ENCODE data around the gene SUOX.
A peak's percentile ranks its signal among the peaks of the same experiment; 100 is the strongest.
"Not testable (repeated sequence)": the region's sequence is repeated elsewhere in the genome, so short reads cannot be mapped to it uniquely, and the experiment has no call there.

SUOX gene

DNA sequence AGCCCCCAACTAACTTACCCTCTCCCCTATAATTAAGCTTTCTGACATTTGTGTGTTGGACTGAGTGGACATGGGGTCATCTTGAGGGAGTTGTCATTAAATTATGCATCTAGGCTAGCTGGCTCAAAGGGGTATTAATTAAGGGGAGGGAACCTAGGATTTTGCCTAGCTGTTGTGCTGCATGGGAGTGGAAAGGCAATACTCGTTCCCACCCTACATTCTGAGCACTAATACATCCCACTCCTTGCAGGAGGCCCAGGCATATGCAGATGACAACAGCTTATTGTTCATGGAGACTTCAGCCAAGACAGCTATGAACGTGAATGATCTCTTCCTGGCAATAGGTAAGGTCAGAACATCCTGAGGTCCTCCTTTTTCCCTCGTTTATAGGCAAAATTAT lies 6.0 kb upstream of the SUOX start:
- no peaks in the 10 kb centered on the region for H3K4me1 ChIP-seq (ENCODE audit: insufficient read depth, poor library complexity, severe bottlenecking)
- no peaks in the 10 kb centered on the region for H3K9me3 ChIP-seq (ENCODE audit: severe bottlenecking)
- DNase-seq (ENCODE audit: low spot score) (no peak), ATAC-seq (ENCODE audit: low read depth) (no peak)
- H3K27ac ChIP-seq (ENCODE audit: poor library complexity, severe bottlenecking): no peak overlapping the region
- TF ChIP-seq, protein P1, sequence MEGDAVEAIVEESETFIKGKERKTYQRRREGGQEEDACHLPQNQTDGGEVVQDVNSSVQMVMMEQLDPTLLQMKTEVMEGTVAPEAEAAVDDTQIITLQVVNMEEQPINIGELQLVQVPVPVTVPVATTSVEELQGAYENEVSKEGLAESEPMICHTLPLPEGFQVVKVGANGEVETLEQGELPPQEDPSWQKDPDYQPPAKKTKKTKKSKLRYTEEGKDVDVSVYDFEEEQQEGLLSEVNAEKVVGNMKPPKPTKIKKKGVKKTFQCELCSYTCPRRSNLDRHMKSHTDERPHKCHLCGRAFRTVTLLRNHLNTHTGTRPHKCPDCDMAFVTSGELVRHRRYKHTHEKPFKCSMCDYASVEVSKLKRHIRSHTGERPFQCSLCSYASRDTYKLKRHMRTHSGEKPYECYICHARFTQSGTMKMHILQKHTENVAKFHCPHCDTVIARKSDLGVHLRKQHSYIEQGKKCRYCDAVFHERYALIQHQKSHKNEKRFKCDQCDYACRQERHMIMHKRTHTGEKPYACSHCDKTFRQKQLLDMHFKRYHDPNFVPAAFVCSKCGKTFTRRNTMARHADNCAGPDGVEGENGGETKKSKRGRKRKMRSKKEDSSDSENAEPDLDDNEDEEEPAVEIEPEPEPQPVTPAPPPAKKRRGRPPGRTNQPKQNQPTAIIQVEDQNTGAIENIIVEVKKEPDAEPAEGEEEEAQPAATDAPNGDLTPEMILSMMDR (IDR thresholded peaks at IDR 0.05; ENCODE audit: poor library complexity, severe bottlenecking): no peak
- no peak overlapping the region for H3K4me3 ChIP-seq (ENCODE audit: severe bottlenecking)
- H3K27me3 ChIP-seq (ENCODE audit: insufficient read depth, poor library complexity, severe bottlenecking): no peaks in the 10 kb centered on the region
- peaks cover 71% of the 10 kb centered on the region for H3K36me3 ChIP-seq (ENCODE audit: low read depth)

DNA sequence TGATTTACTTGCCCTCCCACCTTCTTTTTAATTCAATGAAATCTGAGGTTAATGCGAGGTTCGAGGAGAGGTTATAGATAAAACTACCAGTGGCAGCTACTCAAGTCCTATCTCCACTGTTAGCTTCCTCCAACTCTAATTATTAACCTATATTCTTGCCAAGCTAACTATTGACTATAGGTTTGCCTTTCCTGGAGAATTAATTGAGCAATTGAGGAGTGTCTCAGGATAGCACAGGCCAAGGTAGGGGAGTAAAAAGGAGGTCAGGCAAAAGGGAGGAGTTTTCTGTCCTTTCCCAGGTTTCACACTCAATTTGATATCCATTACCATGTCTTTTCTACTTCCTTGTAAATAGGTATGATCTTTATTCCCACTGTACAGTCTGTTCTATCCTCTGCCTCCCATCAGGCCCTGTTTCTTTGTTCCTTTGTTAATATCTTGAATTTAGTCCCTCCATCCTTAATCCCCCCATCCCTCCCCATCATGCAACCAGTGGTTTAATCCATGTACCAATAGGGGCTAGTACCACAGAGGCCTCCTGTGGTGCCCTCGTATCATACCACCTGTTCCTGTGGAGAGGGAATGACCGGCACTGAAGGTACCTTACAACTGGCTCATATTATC lies 3.7 kb upstream of the SUOX start:
- H3K9me3 ChIP-seq (ENCODE audit: severe bottlenecking): no peaks in the 10 kb centered on the region
- no peaks in the 10 kb centered on the region for H3K27me3 ChIP-seq (ENCODE audit: insufficient read depth, poor library complexity, severe bottlenecking)
- no peak overlapping the region for H3K27ac ChIP-seq (ENCODE audit: poor library complexity, severe bottlenecking)
- H3K4me3 ChIP-seq (ENCODE audit: severe bottlenecking): no peak overlapping the region
- H3K4me1 ChIP-seq (ENCODE audit: insufficient read depth, poor library complexity, severe bottlenecking): no peaks in the 10 kb centered on the region
- peaks cover 58% of the 10 kb centered on the region for H3K36me3 ChIP-seq (ENCODE audit: low read depth)
- no peak for ATAC-seq (ENCODE audit: low read depth)
- TF ChIP-seq, protein P1 (IDR thresholded peaks at IDR 0.05; ENCODE audit: poor library complexity, severe bottlenecking): no peak
- no peak for DNase-seq (ENCODE audit: low spot score)

DNA sequence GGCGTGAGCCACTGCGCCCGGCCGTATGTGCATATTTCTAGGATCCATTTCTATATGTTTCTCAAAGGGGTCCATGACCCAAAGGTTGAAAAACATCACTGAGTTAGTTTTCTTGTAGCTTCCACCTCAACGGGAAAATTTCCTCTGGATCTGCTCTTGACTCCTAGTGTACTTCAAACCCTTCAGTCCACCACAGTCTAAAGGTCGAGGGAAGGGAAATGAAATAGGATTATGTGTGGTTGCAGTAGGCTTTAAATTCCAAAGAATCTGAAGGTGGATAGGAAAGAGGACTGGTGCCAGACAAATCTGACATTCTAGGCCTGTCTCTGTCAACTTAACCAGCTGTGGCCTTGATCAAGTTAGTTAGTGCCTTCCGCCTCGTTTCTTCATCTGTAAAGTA lies 1.7 kb upstream of the SUOX start:
- no peak for DNase-seq (ENCODE audit: low spot score)
- Histone ChIP-seq H3K4me1 (ENCODE audit: insufficient read depth, poor library complexity, severe bottlenecking) (no peaks in the 10 kb centered on the region), H3K27me3 (ENCODE audit: insufficient read depth, poor library complexity, severe bottlenecking) (no peaks in the 10 kb centered on the region), H3K4me3 (ENCODE audit: severe bottlenecking) (no peak overlapping the region), H3K36me3 (ENCODE audit: low read depth) (peaks cover 38% of the 10 kb centered on the region), H3K9me3 (ENCODE audit: severe bottlenecking) (no peaks in the 10 kb centered on the region), H3K27ac (ENCODE audit: poor library complexity, severe bottlenecking) (no peak overlapping the region)
- ATAC-seq (ENCODE audit: low read depth): no peak
- TF ChIP-seq, protein P1 (IDR thresholded peaks at IDR 0.05; ENCODE audit: poor library complexity, severe bottlenecking): no peak

DNA sequence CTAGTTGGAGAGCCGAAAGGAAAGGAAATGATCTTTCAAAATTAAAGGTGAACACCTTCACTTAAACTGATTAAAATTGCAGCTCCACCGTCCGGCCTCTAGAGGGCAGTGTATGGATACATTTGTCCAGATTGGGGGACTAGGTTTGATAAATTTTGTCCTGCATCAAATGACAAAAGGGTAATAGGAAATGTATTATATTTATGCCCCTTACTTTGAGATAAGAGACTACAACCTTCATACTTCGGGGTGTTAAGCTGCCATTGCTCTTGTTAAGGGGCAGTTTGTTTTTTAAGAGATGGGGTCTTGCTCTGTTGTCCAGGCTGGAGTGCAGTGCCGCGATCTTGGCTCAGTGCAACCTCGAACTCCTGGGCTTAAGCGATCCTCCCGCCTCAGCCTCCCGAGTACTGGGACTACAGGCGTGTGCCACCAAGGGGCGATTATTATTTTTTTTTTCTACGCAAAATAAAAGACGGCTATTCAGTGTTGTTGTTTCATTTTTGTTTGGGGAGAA lies 818 bp upstream of the SUOX start:
- peaks cover 29% of the 10 kb centered on the region for H3K36me3 ChIP-seq (ENCODE audit: low read depth)
- TF ChIP-seq, protein P1 (IDR thresholded peaks at IDR 0.05; ENCODE audit: poor library complexity, severe bottlenecking): peak; percentile 90
- DNase-seq (ENCODE audit: low spot score) (no peak), ATAC-seq (ENCODE audit: low read depth) (no peak)
- H3K4me1 ChIP-seq (ENCODE audit: insufficient read depth, poor library complexity, severe bottlenecking): no peaks in the 10 kb centered on the region
- H3K4me3 ChIP-seq (ENCODE audit: severe bottlenecking): peak overlapping the region; percentile 45
- H3K27me3 ChIP-seq (ENCODE audit: insufficient read depth, poor library complexity, severe bottlenecking): no peaks in the 10 kb centered on the region
- peak overlapping the region; percentile 37 for H3K27ac ChIP-seq (ENCODE audit: poor library complexity, severe bottlenecking)
- H3K9me3 ChIP-seq (ENCODE audit: severe bottlenecking): no peaks in the 10 kb centered on the region

DNA sequence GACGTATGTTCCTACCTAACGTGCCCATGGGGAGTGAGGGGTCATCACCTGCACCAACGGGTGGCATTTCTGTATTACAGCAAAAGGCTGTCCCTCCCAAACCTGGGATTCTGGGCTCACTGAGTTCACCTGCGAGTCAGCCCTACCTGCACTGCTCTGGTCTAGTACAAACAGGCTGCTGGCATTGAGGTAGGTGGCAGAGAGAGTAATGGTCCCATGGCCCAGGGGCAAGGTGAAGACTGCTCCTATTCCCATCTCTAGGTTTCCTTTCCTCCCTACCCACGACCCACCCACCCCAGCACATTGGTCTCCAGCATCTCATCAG lies 421 bp downstream of the SUOX start:
- peaks cover 17% of the 10 kb centered on the region for H3K36me3 ChIP-seq (ENCODE audit: low read depth)
- TF ChIP-seq, protein P1 (IDR thresholded peaks at IDR 0.05; ENCODE audit: poor library complexity, severe bottlenecking): no peak
- peak overlapping the region; percentile 45 for H3K4me3 ChIP-seq (ENCODE audit: severe bottlenecking)
- ATAC-seq (ENCODE audit: low read depth) (peak; percentile 44), DNase-seq (ENCODE audit: low spot score) (no peak)
- no peaks in the 10 kb centered on the region for H3K27me3 ChIP-seq (ENCODE audit: insufficient read depth, poor library complexity, severe bottlenecking)
- H3K9me3 ChIP-seq (ENCODE audit: severe bottlenecking): no peaks in the 10 kb centered on the region
- no peaks in the 10 kb centered on the region for H3K4me1 ChIP-seq (ENCODE audit: insufficient read depth, poor library complexity, severe bottlenecking)
- peak overlapping the region; percentile 37 for H3K27ac ChIP-seq (ENCODE audit: poor library complexity, severe bottlenecking)

DNA sequence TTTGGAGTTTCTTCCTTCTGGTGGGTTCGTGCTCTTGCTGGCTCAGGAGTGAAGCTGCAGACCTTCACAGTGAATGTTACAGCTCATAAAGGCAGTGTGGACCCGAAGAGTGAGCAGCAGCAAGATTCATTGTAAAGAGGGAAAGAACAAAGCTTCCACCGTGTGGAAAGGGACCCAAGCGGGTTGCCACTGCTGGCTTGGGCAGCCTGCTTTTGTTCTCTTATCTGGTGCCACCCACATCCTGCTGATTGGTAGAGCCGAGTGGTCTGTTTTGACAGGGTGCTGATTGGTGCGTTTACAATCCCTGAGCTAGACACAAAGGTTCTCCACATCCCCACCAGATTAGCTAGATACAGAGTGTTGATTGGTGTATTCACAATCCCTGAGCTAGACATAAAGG lies 2.4 kb downstream of the SUOX start:
- not testable (repeated sequence) for DNase-seq (ENCODE audit: low spot score); ATAC-seq (ENCODE audit: low read depth); H3K4me3 ChIP-seq (ENCODE audit: severe bottlenecking); H3K4me1 ChIP-seq (ENCODE audit: insufficient read depth, poor library complexity, severe bottlenecking); H3K9me3 ChIP-seq (ENCODE audit: severe bottlenecking); H3K36me3 ChIP-seq (ENCODE audit: low read depth); H3K27ac ChIP-seq (ENCODE audit: poor library complexity, severe bottlenecking); H3K27me3 ChIP-seq (ENCODE audit: insufficient read depth, poor library complexity, severe bottlenecking)

DNA sequence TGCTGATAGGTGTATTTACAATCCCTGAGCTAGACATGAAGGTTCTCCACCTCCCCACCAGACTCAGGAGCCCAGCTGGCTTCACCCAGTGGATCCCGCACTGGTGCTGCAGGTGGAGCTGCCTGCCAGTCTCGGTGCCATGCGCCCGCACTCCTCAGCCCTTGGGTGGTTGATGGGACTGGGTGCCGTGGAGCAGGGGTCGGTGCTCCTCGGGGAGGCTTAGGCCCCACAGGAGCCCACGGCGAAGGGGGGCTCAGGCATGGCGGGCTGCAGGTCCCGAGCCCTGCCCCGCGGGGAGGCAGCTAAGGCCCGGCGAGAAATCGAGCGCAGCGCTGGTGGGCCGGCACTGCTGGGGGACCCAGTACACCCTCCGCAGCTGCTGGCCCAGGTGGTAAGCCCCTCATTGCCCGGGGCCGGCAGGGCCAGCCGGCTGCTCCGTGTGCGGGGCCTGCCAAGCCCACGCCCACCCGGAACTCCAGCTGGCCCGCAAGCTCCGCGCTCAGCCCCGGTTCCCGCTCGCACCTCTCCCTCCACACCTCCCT lies 3.0 kb downstream of the SUOX start:
- not testable (repeated sequence) for H3K9me3 ChIP-seq (ENCODE audit: severe bottlenecking); ATAC-seq (ENCODE audit: low read depth); H3K4me1 ChIP-seq (ENCODE audit: insufficient read depth, poor library complexity, severe bottlenecking); H3K36me3 ChIP-seq (ENCODE audit: low read depth); H3K27me3 ChIP-seq (ENCODE audit: insufficient read depth, poor library complexity, severe bottlenecking); H3K27ac ChIP-seq (ENCODE audit: poor library complexity, severe bottlenecking); DNase-seq (ENCODE audit: low spot score); H3K4me3 ChIP-seq (ENCODE audit: severe bottlenecking)

Data from RWPE2 (cell line).